OCI-LY1 (cell line): ENCODE measurements around the gene ADAMTS9.

ENCODE experiments used
- H2AFZ ChIP-seq: fragments of 200-600 bp; sonication (generic), shearing (Covaris generic); 2 replicates; pipeline ENCODE4 v1.6.0; 2014; ENCODE audit warnings: antibody characterized with exemption, mild to moderate bottlenecking, low read length
- H3F3A ChIP-seq: fragments of 200-600 bp; sonication (generic), shearing (Covaris generic); 2 replicates; pipeline ENCODE4 v1.6.0; 2014; ENCODE audit warnings: mild to moderate bottlenecking, antibody characterized with exemption, low read length, moderate library complexity; ENCODE audit not compliant: insufficient read depth
- H3K27ac ChIP-seq: fragments of 200-600 bp; sonication (generic); 2 replicates; pipeline ENCODE4 v1.5.1; 2014; ENCODE audit warnings: low read length, mixed run types, mild to moderate bottlenecking, low read depth; ENCODE audit not compliant: poor library complexity, severe bottlenecking
- H3K27me3 ChIP-seq: fragments of 200-600 bp; sonication (generic); 2 replicates; pipeline ENCODE4 v1.6.0; 2014; ENCODE audit warnings: antibody characterized with exemption, mild to moderate bottlenecking, low read length, moderate library complexity; ENCODE audit not compliant: insufficient read depth
- H3K36me3 ChIP-seq: fragments of 200-600 bp; sonication (generic); 2 replicates; pipeline ENCODE4 v1.6.1; 2014; ENCODE audit warnings: mild to moderate bottlenecking, antibody characterized with exemption, low read length, moderate library complexity, mixed read lengths; ENCODE audit not compliant: insufficient read depth
- H3K4me1 ChIP-seq: fragments of 200-600 bp; sonication (generic); 2 replicates; pipeline ENCODE4 v1.5.1; 2014; ENCODE audit warnings: mild to moderate bottlenecking, low read length, moderate library complexity; ENCODE audit not compliant: insufficient read depth, severe bottlenecking
- H3K4me2 ChIP-seq: fragments of 200-600 bp; sonication (generic), shearing (Covaris generic); 2 replicates; pipeline ENCODE4 v1.6.1; 2014; ENCODE audit warnings: low read length
- H3K4me3 ChIP-seq: fragments of 200-600 bp; sonication (generic); 2 replicates; pipeline ENCODE4 v1.5.1; 2014; ENCODE audit warnings: low read length, low read depth, mild to moderate bottlenecking, mixed read lengths; ENCODE audit not compliant: poor library complexity, severe bottlenecking
- H3K79me2 ChIP-seq: fragments of 200-600 bp; shearing (Covaris generic); 2 replicates; pipeline ENCODE4 v1.6.1; 2016; ENCODE audit warnings: mixed run types, low read length, mixed read lengths; ENCODE audit not compliant: insufficient read depth
- H3K9ac ChIP-seq: fragments of 200-600 bp; sonication (generic), shearing (Covaris generic); 2 replicates; pipeline ENCODE4 v1.6.1; 2014; ENCODE audit warnings: mild to moderate bottlenecking, low read length, mixed read lengths
- H3K9me2 ChIP-seq: fragments of 200-600 bp; sonication (generic), shearing (Covaris generic); 2 replicates; pipeline ENCODE4 v1.6.1; 2014; ENCODE audit warnings: low read depth, mild to moderate bottlenecking, low read length, mixed read lengths
- H3K9me3 ChIP-seq: fragments of 200-600 bp; shearing (Covaris generic); 2 replicates; pipeline ENCODE4 v1.6.1; 2014; ENCODE audit warnings: low read length, mixed read lengths
- H4K20me1 ChIP-seq: fragments of 200-600 bp; sonication (generic), shearing (Covaris generic); 2 replicates; pipeline ENCODE4 v1.6.0; 2016; ENCODE audit warnings: mild to moderate bottlenecking, low read length; ENCODE audit not compliant: insufficient read depth
- EZH2 ChIP-seq: fragments of 200-600 bp; sonication (generic), shearing (Covaris generic); IDR thresholded peaks from 2 replicates; pipeline ENCODE4 v1.8.0; 2017; ENCODE audit warnings: borderline replicate concordance, mixed run types, mild to moderate bottlenecking, antibody characterized with exemption, low read length, moderate library complexity, mixed read lengths
- TF ChIP-seq, protein P1 (sequence below): fragments of 200-600 bp; sonication (generic), shearing (Covaris generic); IDR thresholded peaks from 2 replicates; pipeline ENCODE4 v1.5.1; 2017; ENCODE audit warnings: mild to moderate bottlenecking, antibody characterized with exemption, low read length, moderate library complexity, mixed read lengths

Gene ADAMTS9

DNA sequence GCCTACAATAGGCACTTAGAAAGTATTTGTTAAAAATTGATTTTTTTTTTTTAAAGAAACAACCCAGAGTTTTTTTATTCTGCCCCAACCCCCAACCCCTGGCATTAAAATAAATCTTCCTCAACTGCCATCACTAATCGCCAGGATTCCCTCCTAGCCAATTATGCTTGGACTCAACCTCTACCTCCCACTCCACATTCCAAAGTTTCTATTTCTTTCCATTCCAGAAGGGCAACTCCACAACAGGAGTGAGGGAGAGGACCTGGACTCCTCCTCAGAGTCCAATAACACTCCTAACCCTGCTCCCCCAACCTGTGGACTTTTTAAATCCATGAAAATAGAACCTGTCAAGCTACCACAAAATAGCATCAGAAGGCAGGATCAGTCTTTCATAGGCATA lies 99.4 kb downstream of the ADAMTS9 start:
- no peak overlapping the region for H2AFZ ChIP-seq
- H3K9ac ChIP-seq: no peak overlapping the region
- H3K4me3 ChIP-seq: no peak overlapping the region
- no peaks in the 10 kb centered on the region for H3F3A ChIP-seq
- no peaks in the 10 kb centered on the region for H3K27me3 ChIP-seq
- H3K4me1 ChIP-seq: no peaks in the 10 kb centered on the region
- no peaks in the 10 kb centered on the region for H3K36me3 ChIP-seq
- no peak overlapping the region for H3K27ac ChIP-seq
- no peak overlapping the region for H3K4me2 ChIP-seq
- H4K20me1 ChIP-seq: no peaks in the 10 kb centered on the region
- H3K9me2 ChIP-seq: no peaks in the 10 kb centered on the region
- no peaks in the 10 kb centered on the region for H3K79me2 ChIP-seq
- TF ChIP-seq, protein P1, sequence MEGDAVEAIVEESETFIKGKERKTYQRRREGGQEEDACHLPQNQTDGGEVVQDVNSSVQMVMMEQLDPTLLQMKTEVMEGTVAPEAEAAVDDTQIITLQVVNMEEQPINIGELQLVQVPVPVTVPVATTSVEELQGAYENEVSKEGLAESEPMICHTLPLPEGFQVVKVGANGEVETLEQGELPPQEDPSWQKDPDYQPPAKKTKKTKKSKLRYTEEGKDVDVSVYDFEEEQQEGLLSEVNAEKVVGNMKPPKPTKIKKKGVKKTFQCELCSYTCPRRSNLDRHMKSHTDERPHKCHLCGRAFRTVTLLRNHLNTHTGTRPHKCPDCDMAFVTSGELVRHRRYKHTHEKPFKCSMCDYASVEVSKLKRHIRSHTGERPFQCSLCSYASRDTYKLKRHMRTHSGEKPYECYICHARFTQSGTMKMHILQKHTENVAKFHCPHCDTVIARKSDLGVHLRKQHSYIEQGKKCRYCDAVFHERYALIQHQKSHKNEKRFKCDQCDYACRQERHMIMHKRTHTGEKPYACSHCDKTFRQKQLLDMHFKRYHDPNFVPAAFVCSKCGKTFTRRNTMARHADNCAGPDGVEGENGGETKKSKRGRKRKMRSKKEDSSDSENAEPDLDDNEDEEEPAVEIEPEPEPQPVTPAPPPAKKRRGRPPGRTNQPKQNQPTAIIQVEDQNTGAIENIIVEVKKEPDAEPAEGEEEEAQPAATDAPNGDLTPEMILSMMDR: no peak
- TF ChIP-seq EZH2: no peak
- H3K9me3 ChIP-seq: no peaks in the 10 kb centered on the region

DNA sequence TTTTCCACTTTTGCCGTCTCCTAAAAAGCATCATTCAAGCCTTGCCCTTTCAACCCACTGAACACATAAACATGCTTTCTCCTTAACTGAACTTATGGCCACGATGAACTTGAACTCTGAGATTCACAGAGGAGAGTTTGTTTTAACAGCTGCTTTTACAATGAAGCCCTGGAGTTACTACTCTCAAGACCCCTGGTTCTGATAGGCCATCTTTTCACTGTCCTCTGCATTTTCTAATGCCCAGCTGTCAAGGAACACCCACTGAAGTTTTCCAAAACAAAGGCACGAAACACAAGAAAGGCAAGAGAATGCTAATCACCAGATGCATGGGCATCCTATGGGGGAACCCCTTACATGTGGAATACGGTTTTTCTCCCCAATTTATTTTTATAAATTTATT lies 100.8 kb downstream of the ADAMTS9 start:
- H3K4me2 ChIP-seq: no peak overlapping the region
- H3K9ac ChIP-seq: no peak overlapping the region
- H3K27me3 ChIP-seq: no peaks in the 10 kb centered on the region
- no peaks in the 10 kb centered on the region for H3K9me3 ChIP-seq
- H3K27ac ChIP-seq: no peak overlapping the region
- TF ChIP-seq, protein P1: no peak
- no peak for TF ChIP-seq EZH2
- H3K36me3 ChIP-seq: no peaks in the 10 kb centered on the region
- no peak overlapping the region for H2AFZ ChIP-seq
- no peaks in the 10 kb centered on the region for H3K4me1 ChIP-seq
- no peaks in the 10 kb centered on the region for H3F3A ChIP-seq
- H3K4me3 ChIP-seq: no peak overlapping the region
- H3K9me2 ChIP-seq: no peaks in the 10 kb centered on the region
- H3K79me2 ChIP-seq: no peaks in the 10 kb centered on the region
- no peaks in the 10 kb centered on the region for H4K20me1 ChIP-seq

DNA sequence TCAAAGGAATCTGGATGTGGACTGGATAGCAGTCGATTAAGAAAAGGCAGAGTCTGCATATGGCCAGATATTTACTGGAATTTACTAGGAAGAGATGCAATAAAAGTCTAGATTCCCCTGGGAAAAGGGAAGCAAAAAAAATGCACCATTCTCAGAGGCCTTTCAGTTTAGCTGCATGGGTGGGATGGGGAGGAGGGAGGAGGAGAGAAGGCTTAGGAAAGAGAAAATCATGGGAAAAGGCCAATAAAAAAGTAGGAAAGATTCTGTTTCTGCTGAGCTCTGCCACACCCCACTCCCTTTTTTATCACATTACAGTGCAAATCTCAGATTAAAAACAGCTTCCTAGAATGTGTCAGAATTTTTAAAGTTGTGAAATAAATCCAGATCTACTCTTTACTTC lies 103.6 kb downstream of the ADAMTS9 start:
- H3F3A ChIP-seq: no peaks in the 10 kb centered on the region
- H3K9ac ChIP-seq: no peak overlapping the region
- no peak overlapping the region for H2AFZ ChIP-seq

More for the DNA sequence above, 103.6 kb downstream of the ADAMTS9 start:
- Histone ChIP-seq H3K27ac (no peak overlapping the region), H3K9me3 (no peaks in the 10 kb centered on the region), H3K4me1 (no peaks in the 10 kb centered on the region), H3K79me2 (no peaks in the 10 kb centered on the region), H3K36me3 (no peaks in the 10 kb centered on the region), H3K9me2 (no peaks in the 10 kb centered on the region), H3K4me3 (no peak overlapping the region), H4K20me1 (no peaks in the 10 kb centered on the region), H3K27me3 (no peaks in the 10 kb centered on the region), H3K4me2 (no peak overlapping the region)
- TF ChIP-seq EZH2: no peak
- TF ChIP-seq, protein P1: no peak
